Tibial artery (tissue), 4 donors: Measurements from ENCODE around the gene CCNB1.
"Not testable (repeated sequence)": the region's sequence is repeated elsewhere in the genome, so short reads cannot be mapped to it uniquely, and the experiment has no call there.

Experiments
- DNase-seq, 2 donors: peaks; one replicate each; pipeline ENCODE4 v3.0.0-alpha.2; 2019
- H3K27ac ChIP-seq, 2 donors: fragments of 200-600 bp; sonication (generic) in 1 of 2; 1 replicate in 1 of 2; 2 replicates in 1 of 2; pipeline ENCODE4 v1.5.1; 2018 to 2019; ENCODE audit warnings: mild to moderate bottlenecking in 1 of 2
- H3K27me3 ChIP-seq, 2 donors: fragments of 200-600 bp; sonication (generic) in 1 of 2; one replicate each; pipeline versions ENCODE4 v1.5.1 to v1.6.0; 2016 to 2019
- H3K36me3 ChIP-seq, 3 donors: fragments of 200-600 bp; sonication (generic) in 2 of 3; one replicate each; pipeline ENCODE4 v1.5.1; 2016 to 2019; ENCODE audit warnings: mild to moderate bottlenecking in 2 of 3
- H3K4me1 ChIP-seq, 4 donors: fragments of 200-600 bp; sonication (generic) in 2 of 4; 1 replicate in 3 of 4; 2 replicates in 1 of 4; pipeline ENCODE4 v1.5.1; 2016 to 2019
- H3K4me3 ChIP-seq, 2 donors: fragments of 200-600 bp; sonication (generic) in 1 of 2; 1 replicate in 1 of 2; 2 replicates in 1 of 2; pipeline ENCODE4 v1.5.1; 2018 to 2019; ENCODE audit warnings: mild to moderate bottlenecking in 2 of 2
- H3K9me3 ChIP-seq, 3 donors: fragments of 200-600 bp; sonication (generic) in 1 of 3; one replicate each; pipeline ENCODE4 v1.5.1; 2016 to 2019
- CTCF ChIP-seq, 2 experiments: fragments of 200-600 bp in 1 of 2; fragments of 450-650 bp in 1 of 2; IDR thresholded peaks; one replicate each; pipeline ENCODE4 v1.5.1; 2017 to 2019; ENCODE audit warnings: antibody characterized with exemption in 2 of 2, mild to moderate bottlenecking in 1 of 2, moderate library complexity in 1 of 2
- intact Hi-C: fragments of 100-400 bp; cut with DNase I; formaldehyde crosslinking; loops from one replicate; pipeline ENCODE4 v1.15.0; 2023; ENCODE audit warnings: low total_unique reads

CCNB1 gene

GRCh38 chr5:69167493-69167855, 524 bp downstream of the CCNB1 start:
- Histone ChIP-seq H3K4me1 (peaks cover 0 to 19% (median 12%) of the 10 kb centered on the region in 4 donors), H3K9me3 (no peaks in the 10 kb centered on the region), H3K27ac (peak overlapping the region; percentile 33 to 59), H3K4me3 (peak overlapping the region; percentile 66), H3K27me3 (no peaks in the 10 kb centered on the region), H3K36me3 (peaks cover 0 to 20% (median 0%) of the 10 kb centered on the region in 3 donors)
- no peak for DNase-seq
- no peak for TF ChIP-seq CTCF (IDR thresholded peaks at IDR 0.05)
- intact Hi-C loops, result no loop called here

GRCh38 chr5:69167929-69168328, 979 bp downstream of the CCNB1 start:
- no peak overlapping the region for H3K27ac ChIP-seq
- H3K9me3 ChIP-seq, result no peaks in the 10 kb centered on the region
- DNase-seq, result no peak
- H3K4me3 ChIP-seq, result peak overlapping the region; percentile 66
- H3K36me3 ChIP-seq, result peaks cover 0 to 20% (median 0%) of the 10 kb centered on the region in 3 donors
- no peak for TF ChIP-seq CTCF (IDR thresholded peaks at IDR 0.05)
- intact Hi-C loops, result no loop called here
- H3K27me3 ChIP-seq, result no peaks in the 10 kb centered on the region
- H3K4me1 ChIP-seq, result peaks cover 0 to 19% (median 12%) of the 10 kb centered on the region in 4 donors

GRCh38 chr5:69170495-69170894, 3.5 kb downstream of the CCNB1 start:
- H3K36me3 ChIP-seq, result peaks cover 7 to 43% (median 11%) of the 10 kb centered on the region in 3 donors
- no peak overlapping the region for H3K27ac ChIP-seq
- no peak overlapping the region for H3K4me3 ChIP-seq
- no peaks in the 10 kb centered on the region for H3K9me3 ChIP-seq
- intact Hi-C loops, result no loop called here
- no peaks in the 10 kb centered on the region for H3K27me3 ChIP-seq
- H3K4me1 ChIP-seq, result peaks cover 0 to 19% (median 12%) of the 10 kb centered on the region in 4 donors
- no peak for DNase-seq
- TF ChIP-seq CTCF (IDR thresholded peaks at IDR 0.05), result no peak

GRCh38 chr5:69170969-69171368, 4.0 kb downstream of the CCNB1 start:
- H3K27ac ChIP-seq, result no peak overlapping the region
- no peaks in the 10 kb centered on the region for H3K9me3 ChIP-seq
- TF ChIP-seq CTCF (IDR thresholded peaks at IDR 0.05), result no peak
- intact Hi-C loops, result no loop called here
- H3K4me3 ChIP-seq, result no peak overlapping the region
- DNase-seq, result no peak
- H3K27me3 ChIP-seq, result no peaks in the 10 kb centered on the region
- peaks cover 0 to 19% (median 12%) of the 10 kb centered on the region in 4 donors for H3K4me1 ChIP-seq
- H3K36me3 ChIP-seq, result peaks cover 7 to 47% (median 11%) of the 10 kb centered on the region in 3 donors

- H3K36me3 ChIP-seq, H3K27ac ChIP-seq, H3K27me3 ChIP-seq, H3K4me1 ChIP-seq, intact Hi-C loops, H3K4me3 ChIP-seq, DNase-seq, H3K9me3 ChIP-seq: not testable (repeated sequence)
These were observed 14.8 kb downstream of the CCNB1 start for GRCh38 chr5:69181659-69182293.

- no peak overlapping the region for H3K4me3 ChIP-seq
- no peaks in the 10 kb centered on the region for H3K9me3 ChIP-seq
- intact Hi-C loops, result no loop called here
- no peak for DNase-seq
- no peak for TF ChIP-seq CTCF (IDR thresholded peaks at IDR 0.05)
- no peaks in the 10 kb centered on the region for H3K27me3 ChIP-seq
- no peak overlapping the region for H3K27ac ChIP-seq
- peaks cover 0 to 8% (median 4%) of the 10 kb centered on the region in 4 donors for H3K4me1 ChIP-seq
- H3K36me3 ChIP-seq, result no peaks in the 10 kb centered on the region
These were observed 17.7 kb downstream of the CCNB1 start for GRCh38 chr5:69184621-69185020.
